NT2/D1 (cell line): Measurements from ENCODE around the gene PAN3.

ENCODE experiments used
- YY1 ChIP-seq: IDR thresholded peaks from 2 replicates; pipeline ENCODE4 v1.6.1; 2011; ENCODE audit not compliant: insufficient read length, insufficient read depth
- ZNF274 ChIP-seq: IDR thresholded peaks from 2 replicates; pipeline ENCODE4 v1.6.1; 2011; ENCODE audit warnings: mild to moderate bottlenecking, low read depth, low read length

DNA sequence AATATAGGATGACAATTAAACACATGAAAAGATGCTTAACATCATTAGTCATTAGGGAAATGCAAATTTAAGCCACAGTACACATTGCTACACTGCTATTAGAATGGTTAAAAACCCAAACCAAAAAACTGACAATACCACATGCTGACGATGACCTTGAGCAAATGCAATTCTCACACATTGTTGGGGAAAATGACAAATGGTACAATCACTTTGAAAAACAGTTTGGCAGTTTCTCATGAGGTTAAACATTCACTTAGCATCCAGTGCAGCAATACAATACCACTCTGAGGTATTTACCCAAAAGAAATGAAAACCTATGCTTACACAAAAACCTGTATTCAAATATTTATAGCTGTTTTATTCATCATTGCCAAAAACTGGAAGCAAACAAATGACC lies 49.3 kb upstream of the PAN3 start:
- no peak for TF ChIP-seq YY1
- TF ChIP-seq ZNF274: no peak
